Hematopoietic multipotent progenitor cell treated with erythropoietin and hydrocortisone succinate and interleukin-3 and kit ligand, for 15 days (in vitro differentiated cells): ENCODE results near the gene SORCS3.

Source experiments
- DNase-seq: peaks from one replicate; pipeline ENCODE4 v3.0.0-alpha.2; 2015; ENCODE audit warnings: low spot score

SORCS3 gene

GRCh38 chr10:105109164-105109563 lies 468.1 kb downstream of the SORCS3 start:
- no peak for DNase-seq

GRCh38 chr10:105112862-105113261 lies 471.8 kb downstream of the SORCS3 start:
- no peak for DNase-seq

- DNase-seq = no peak
Observed at GRCh38 chr10:105113666-105114065, 472.6 kb downstream of the SORCS3 start.

GRCh38 chr10:105121743-105122142 lies 480.7 kb downstream of the SORCS3 start:
- DNase-seq = no peak

- no peak for DNase-seq
Observed at GRCh38 chr10:105128111-105128510, 487.0 kb downstream of the SORCS3 start.

- no peak for DNase-seq
Observed at GRCh38 chr10:105138358-105138757, 497.3 kb downstream of the SORCS3 start.

GRCh38 chr10:105139363-105139896 lies 498.3 kb downstream of the SORCS3 start:
- no peak for DNase-seq

- no peak for DNase-seq
Observed at GRCh38 chr10:105140600-105140999, 499.5 kb downstream of the SORCS3 start.

GRCh38 chr10:105145711-105146110 lies 504.6 kb downstream of the SORCS3 start:
- DNase-seq = no peak

GRCh38 chr10:105146436-105146835 lies 505.3 kb downstream of the SORCS3 start:
- no peak for DNase-seq

- DNase-seq = no peak
Observed at GRCh38 chr10:105148456-105148855, 507.4 kb downstream of the SORCS3 start.

GRCh38 chr10:105148921-105149320 lies 507.8 kb downstream of the SORCS3 start:
- DNase-seq = no peak

GRCh38 chr10:105149371-105149891 lies 508.3 kb downstream of the SORCS3 start:
- DNase-seq = no peak

- DNase-seq = no peak
Observed at GRCh38 chr10:105150259-105150880, 509.3 kb downstream of the SORCS3 start.

- DNase-seq = no peak
Observed at GRCh38 chr10:105154736-105155135, 513.6 kb downstream of the SORCS3 start.

- DNase-seq = no peak
Observed at GRCh38 chr10:105159268-105159667, 518.2 kb downstream of the SORCS3 start.

GRCh38 chr10:105161149-105161548 lies 520.1 kb downstream of the SORCS3 start:
- DNase-seq = no peak

GRCh38 chr10:105161767-105162166 lies 520.7 kb downstream of the SORCS3 start:
- DNase-seq = no peak

- no peak for DNase-seq
Observed at GRCh38 chr10:105170521-105170920, 529.4 kb downstream of the SORCS3 start.

- DNase-seq = no peak
Observed at GRCh38 chr10:105171945-105172344, 530.9 kb downstream of the SORCS3 start.

GRCh38 chr10:105181626-105182025 lies 540.5 kb downstream of the SORCS3 start:
- no peak for DNase-seq

- DNase-seq = no peak
Observed at GRCh38 chr10:105183536-105183935, 542.4 kb downstream of the SORCS3 start.

GRCh38 chr10:105185161-105185560 lies 544.1 kb downstream of the SORCS3 start:
- no peak for DNase-seq

GRCh38 chr10:105187243-105187642 lies 546.2 kb downstream of the SORCS3 start:
- DNase-seq = no peak
